ENCODE results near the gene MS4A6A.
A peak's percentile ranks its signal among the peaks of the same experiment; 100 is the strongest.

Gene MS4A6A

DNA sequence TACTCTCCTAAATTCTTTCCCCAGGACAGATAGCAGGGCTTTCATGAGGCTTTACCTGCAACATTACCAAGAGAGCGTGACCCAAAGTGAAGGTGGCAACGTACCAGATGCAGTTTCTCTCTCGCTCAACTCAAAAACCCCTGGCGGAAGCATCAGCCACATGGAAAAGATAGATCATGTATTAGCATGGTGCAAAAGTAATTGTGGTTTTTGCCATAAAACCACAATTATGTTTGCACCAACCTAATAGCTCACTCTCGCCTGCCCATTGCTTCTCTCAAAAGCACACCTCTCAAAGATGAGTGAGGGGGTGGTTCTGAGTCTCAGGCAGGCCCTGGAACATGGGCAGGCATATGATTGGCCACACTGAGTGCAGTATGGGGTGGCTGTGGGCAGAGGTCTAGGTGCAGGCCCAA lies 7.0 kb downstream of the MS4A6A start:
- DNase-seq (ENCODE audit: low read depth) = no peak

DNA sequence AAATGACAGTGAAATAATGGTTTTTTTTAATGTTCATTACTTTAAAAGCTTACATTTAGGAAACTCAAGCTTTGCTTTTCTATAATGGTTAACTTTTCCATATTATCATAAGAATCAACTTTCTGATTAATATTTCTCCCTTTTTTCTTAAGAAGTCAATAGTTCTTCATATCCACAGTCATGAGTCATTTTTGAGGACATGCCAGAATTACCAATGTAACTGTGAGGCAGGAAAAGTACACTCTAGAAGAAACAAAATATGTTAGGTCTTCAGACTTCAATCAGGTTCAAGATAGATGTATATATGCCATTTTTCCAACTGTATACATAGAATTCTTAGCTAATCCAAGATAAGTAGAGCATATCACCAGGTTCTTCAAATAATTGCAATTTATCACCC lies 10.9 kb downstream of the MS4A6A start:
- DNase-seq (ENCODE audit: low read depth) = no peak

More for the DNA sequence above, 7.0 kb downstream of the MS4A6A start:
- H3K4me3 ChIP-seq (replicated peaks; ENCODE audit: low read depth, low read length) = no peak overlapping the region
- TF ChIP-seq CTCF (IDR thresholded peaks at IDR 0.05; ENCODE audit: low read length, missing control alignments) = no peak

DNA sequence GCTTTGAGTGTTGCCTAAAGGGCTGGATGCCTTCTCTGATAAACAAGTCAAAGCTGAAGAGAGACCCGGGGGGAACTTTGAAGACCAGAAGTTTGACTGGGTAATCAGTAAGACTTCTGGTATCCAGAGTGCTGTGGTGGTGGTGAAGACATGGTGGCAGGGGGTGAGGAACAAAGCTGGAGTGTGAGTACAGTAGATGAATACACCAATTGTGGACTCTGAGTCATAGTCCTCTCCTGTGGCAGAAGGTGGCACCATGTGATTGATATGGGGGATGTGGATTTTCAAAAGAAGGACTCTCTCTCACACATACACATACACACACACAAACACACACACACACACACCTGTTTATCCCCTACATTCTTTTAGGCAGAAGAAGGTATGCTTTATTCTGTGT lies 12.3 kb downstream of the MS4A6A start:
- no peak overlapping the region for H3K4me3 ChIP-seq (replicated peaks; ENCODE audit: low read depth, low read length)
- TF ChIP-seq CTCF (IDR thresholded peaks at IDR 0.05; ENCODE audit: low read length, missing control alignments) = no peak
- DNase-seq (ENCODE audit: low read depth) = no peak

More for the DNA sequence above, 10.9 kb downstream of the MS4A6A start:
- TF ChIP-seq CTCF (IDR thresholded peaks at IDR 0.05; ENCODE audit: low read length, missing control alignments) = no peak
- no peak overlapping the region for H3K4me3 ChIP-seq (replicated peaks; ENCODE audit: low read depth, low read length)

DNA sequence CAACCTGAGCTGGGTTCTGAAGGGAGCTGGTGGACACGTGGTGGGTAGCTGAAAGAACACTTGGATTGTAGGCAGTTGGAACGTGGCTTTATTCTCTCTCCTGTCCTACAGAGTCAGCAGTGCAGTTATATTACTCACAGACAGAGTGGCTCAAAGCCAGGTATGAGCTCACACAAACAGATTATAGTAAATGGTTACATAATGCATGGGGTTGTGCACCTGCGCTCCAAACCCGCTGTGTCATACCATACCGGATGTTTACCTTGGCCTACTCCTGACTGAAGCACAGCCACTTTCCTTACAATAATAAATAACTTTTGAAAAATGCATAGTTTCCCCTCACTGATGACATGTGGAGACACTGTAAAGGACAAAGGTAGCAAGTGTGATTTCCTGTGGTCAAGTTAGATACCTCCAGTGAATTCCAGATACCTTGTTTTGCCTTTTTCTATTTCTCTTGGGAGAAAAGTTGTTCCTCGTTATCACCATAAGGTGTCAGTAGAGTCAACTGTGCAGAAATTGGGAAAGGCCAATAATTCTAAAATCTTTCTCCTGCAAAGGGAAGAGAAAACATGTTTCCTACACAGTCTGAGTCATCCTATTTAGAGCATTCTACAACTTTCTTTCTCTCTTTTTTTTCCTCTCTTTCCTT lies 13.5 kb downstream of the MS4A6A start:
- H3K4me3 ChIP-seq (replicated peaks; ENCODE audit: low read depth, low read length) = no peak overlapping the region
- peak; percentile 32 for TF ChIP-seq CTCF (IDR thresholded peaks at IDR 0.05; ENCODE audit: low read length, missing control alignments)
- DNase-seq (ENCODE audit: low read depth) = peak; percentile 47

DNA sequence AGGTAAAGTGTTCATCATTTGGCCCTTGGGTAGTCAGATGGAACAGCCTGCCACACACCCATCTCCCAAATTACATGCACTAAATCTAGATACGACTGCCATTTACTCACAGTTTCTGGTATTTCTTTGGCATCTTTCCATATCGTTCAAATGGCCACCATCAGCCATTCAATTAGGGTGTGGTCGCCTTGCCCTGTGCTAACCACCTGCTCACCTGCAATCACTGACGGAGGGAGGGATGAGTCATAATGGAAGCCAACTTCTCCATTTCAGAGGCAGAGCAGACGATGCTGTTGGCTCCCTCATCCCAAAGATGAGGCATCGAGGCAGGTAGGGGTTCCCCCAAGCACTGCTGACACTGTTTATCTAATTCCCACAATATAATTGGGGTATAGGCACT lies 14.6 kb downstream of the MS4A6A start:
- no peak for DNase-seq (ENCODE audit: low read depth)
- no peak for TF ChIP-seq CTCF (IDR thresholded peaks at IDR 0.05; ENCODE audit: low read length, missing control alignments)

DNA sequence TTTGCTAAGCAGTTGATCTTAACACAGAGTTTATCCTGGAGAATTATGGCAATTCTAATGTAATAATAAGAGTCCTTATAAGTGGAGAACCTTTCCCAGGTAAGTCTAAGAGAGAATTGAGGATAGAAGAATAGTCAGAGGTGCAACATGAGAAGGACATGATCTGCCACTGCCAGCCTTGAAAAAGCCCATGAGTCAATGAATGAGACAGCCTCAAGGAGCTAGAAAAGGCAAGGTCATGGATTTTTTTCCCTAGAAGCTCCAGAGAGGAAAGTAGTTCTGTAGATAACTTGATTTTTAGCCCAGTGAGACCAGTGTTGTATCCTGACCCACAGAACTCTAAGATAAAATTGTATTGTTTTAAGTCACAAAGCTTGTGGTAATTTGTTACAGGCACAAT lies 16.9 kb downstream of the MS4A6A start:
- no peak for TF ChIP-seq CTCF (IDR thresholded peaks at IDR 0.05; ENCODE audit: low read length, missing control alignments)
- DNase-seq (ENCODE audit: low read depth) = no peak
- no peak overlapping the region for H3K4me3 ChIP-seq (replicated peaks; ENCODE audit: low read depth, low read length)

More for the DNA sequence above, 14.6 kb downstream of the MS4A6A start:
- no peak overlapping the region for H3K4me3 ChIP-seq (replicated peaks; ENCODE audit: low read depth, low read length)

GRCh38 chr11:60165538-60165937 lies 17.3 kb downstream of the MS4A6A start:
- H3K4me3 ChIP-seq (replicated peaks; ENCODE audit: low read depth, low read length) = no peak overlapping the region
- no peak for TF ChIP-seq CTCF (IDR thresholded peaks at IDR 0.05; ENCODE audit: low read length, missing control alignments)
- no peak for DNase-seq (ENCODE audit: low read depth)
